Measurements from ENCODE around the gene NPIPB2. TPM values are rescaled to one million over a fixed set of nuclear protein-coding genes. Genes with fewer than 3 reads are reported as not detected.
"Not testable (repeated sequence)": the region's sequence is repeated elsewhere in the genome, so short reads cannot be mapped to it uniquely, and the experiment has no call there.

NPIPB2 gene
- total RNA-seq, 4 donors from 2014 or later, result 5.5 to 11.5 (median 8.2) TPM

DNA sequence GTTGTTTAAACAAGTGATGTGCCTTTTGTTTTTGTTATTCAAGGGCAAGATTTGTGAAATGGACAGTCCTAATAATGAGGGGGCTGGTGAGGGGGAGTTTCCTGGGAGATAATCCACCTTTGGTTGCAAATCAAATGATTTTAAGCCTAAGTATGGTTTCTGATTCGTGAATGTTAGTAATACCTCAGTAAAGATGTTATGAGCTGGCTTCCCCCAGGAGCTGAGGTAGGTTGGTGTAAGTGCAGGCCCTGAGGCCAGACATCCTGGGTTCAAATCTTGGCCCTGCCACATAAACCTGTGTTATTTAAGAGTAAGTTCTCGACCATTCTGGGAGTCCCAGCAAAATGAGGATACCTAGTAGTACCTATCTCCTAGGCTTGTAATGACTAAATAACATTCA, 36.2 kb upstream of the NPIPB2 start:
- TF ChIP-seq, protein P1, sequence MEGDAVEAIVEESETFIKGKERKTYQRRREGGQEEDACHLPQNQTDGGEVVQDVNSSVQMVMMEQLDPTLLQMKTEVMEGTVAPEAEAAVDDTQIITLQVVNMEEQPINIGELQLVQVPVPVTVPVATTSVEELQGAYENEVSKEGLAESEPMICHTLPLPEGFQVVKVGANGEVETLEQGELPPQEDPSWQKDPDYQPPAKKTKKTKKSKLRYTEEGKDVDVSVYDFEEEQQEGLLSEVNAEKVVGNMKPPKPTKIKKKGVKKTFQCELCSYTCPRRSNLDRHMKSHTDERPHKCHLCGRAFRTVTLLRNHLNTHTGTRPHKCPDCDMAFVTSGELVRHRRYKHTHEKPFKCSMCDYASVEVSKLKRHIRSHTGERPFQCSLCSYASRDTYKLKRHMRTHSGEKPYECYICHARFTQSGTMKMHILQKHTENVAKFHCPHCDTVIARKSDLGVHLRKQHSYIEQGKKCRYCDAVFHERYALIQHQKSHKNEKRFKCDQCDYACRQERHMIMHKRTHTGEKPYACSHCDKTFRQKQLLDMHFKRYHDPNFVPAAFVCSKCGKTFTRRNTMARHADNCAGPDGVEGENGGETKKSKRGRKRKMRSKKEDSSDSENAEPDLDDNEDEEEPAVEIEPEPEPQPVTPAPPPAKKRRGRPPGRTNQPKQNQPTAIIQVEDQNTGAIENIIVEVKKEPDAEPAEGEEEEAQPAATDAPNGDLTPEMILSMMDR (IDR thresholded peaks at IDR 0.05), result no peak
- no peak for DNase-seq (ENCODE audit: low spot score)
- no peak for ATAC-seq (ENCODE audit: low FRiP score)

DNA sequence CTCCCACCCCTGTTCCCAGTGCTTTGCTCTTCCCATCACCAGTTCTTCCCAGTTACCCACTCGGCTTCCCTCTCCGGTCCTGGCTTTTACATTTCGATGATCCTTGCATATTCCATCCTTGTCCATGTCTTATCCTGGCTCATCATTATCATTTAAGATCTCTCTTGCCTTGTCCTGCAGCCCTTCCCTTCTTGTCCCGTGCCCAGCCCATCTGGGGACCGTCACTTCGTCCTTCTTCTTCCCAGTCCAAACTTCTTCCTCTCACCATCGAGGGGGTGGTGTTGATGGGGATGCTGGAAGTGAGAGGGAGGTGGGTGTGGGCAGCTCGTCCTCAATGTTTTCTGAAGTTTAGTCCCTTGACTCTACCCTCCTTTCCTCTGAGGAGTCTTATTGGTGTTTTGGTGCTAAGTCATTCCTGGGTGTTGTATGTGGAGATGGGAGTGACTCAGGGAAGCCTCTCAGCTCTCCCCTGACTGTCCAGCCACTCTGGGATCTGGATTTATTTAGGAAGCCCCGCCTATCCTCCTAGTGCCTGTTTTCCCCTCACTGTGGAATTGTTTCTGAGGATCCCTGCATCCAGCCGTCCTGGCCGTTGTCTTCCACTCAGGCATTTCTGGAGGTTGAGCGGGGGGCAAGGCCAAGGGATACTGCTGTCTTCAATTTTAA, 35.7 kb upstream of the NPIPB2 start:
- ATAC-seq (ENCODE audit: low FRiP score), result peak; percentile 89
- TF ChIP-seq, protein P1 (IDR thresholded peaks at IDR 0.05), result no peak
- no peak for DNase-seq (ENCODE audit: low spot score)

DNA sequence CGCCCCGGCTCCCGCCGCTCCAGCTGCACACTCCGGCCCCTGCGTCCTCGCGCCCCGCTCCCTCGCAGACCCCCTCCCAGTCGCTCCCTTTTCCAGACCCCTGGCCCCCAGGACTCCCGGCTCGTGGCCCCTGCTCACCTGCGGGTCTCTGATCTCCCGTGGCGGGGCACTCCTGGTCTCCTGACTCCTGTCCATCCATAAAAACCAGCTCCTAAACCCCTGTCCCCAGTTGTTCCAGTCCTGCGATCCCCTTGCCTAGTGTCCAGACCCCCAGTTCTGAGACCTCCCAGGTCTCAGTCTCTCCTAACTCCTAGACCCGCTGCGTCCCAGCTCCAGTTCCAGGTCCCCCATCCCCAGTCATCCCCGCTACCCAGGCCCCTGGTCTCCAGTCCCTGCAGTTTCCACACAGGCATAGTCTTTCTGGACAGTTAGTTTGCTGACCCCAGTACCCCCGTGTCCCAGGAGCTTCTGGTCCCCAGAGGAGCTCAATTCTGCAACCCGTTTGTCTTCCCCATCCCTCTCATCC, 35.1 kb upstream of the NPIPB2 start:
- ATAC-seq (ENCODE audit: low FRiP score) (peak; percentile 12), DNase-seq (ENCODE audit: low spot score) (no peak)
- TF ChIP-seq, protein P1 (IDR thresholded peaks at IDR 0.05), result no peak

DNA sequence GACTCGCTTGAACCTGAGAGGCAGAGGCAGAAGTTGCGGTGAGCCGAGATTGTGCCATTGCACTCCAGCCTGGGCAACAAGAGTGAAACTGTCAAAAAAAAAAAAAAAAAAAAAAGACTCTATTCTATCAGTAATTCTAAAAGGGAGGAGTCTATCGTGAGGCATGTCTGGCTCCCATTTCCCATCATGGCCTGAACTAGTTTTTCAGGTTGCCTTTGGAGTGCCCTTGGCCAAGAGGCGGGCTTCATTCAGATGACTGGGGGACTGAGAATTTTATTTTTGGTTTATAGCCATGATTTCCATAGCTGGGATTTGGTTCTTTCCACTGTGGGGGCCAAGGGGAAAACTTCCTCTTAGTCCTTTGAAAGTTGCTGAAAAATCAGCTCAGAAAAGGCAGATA, 31.2 kb upstream of the NPIPB2 start:
- ATAC-seq (ENCODE audit: low FRiP score) (no peak), DNase-seq (ENCODE audit: low spot score) (no peak)
- TF ChIP-seq, protein P1 (IDR thresholded peaks at IDR 0.05), result no peak

DNA sequence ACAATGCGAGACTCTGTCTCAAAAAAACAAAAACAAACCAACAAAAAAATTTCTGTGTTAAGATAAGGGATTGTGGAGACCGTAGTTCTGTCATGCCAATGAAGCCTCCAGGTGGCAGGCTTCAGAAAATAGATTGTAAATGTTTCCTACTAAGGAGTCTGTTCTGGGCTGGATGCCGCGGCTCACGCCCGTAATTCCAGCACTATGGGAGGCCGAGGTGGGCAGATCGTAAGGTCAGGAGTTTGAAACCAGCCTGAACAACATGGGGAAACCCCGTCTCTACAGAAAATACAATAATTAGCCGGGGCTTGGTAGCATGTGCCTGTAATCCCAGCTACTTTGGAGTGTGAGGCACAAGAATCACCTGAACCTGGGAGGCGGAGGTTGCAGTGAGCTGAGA, 30.3 kb upstream of the NPIPB2 start:
- DNase-seq (ENCODE audit: low spot score), result no peak
- no peak for ATAC-seq (ENCODE audit: low FRiP score)
- TF ChIP-seq, protein P1 (IDR thresholded peaks at IDR 0.05), result no peak

DNA sequence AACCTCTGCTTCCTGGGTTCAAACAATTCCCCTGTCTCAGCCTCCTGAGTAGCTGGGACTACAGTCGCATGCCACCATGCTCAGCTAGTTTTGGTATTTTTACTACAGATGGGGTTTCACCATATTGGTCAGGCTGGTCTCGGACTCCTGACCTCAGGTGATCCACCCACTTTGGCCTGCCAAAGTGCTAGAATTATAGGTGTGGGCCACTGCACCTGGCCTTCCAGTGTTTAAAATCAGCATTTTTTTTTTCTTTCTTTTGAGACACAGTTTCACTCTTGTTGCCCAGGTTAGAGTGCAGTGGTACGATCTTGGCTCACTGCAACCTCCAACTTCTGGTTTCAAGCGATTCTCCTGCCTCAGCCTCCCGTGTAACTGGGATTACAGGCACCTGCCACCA, 28.4 kb upstream of the NPIPB2 start:
- ATAC-seq (ENCODE audit: low FRiP score); DNase-seq (ENCODE audit: low spot score): not testable (repeated sequence)

DNA sequence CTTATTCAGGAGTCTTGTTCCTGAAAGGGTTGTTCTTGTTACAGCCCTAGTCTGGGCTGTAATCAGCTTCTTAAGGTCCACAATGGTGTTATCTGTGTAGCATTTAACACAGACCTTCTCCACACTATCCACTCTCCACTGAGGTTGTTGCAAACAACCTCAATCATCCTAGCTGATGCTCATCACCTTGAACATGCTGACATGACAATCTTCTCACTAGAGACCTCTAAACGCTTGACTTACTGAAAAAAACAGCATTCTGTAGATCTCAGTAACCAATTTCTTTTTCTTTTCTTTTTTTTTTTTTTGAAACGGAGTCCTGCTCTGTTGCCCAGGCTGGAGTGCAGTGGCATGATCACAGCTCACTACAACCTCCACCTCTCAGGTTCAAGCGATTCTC, 26.7 kb upstream of the NPIPB2 start:
- TF ChIP-seq, protein P1 (IDR thresholded peaks at IDR 0.05), result no peak
- DNase-seq (ENCODE audit: low spot score), result no peak
- ATAC-seq (ENCODE audit: low FRiP score), result no peak
